Gastroesophageal sphincter (tissue), 3 donors: ENCODE results near the gene EPHB1.

Source experiments
- EP300 ChIP-seq: sonication (generic); formaldehyde crosslinking; IDR thresholded peaks from one replicate; pipeline ENCODE4 v1.6.1; 2017; ENCODE audit warnings: antibody characterized with exemption, mild to moderate bottlenecking
- POLR2A ChIP-seq, 2 donors: fragments of 450-650 bp; IDR thresholded peaks; one replicate each; pipeline ENCODE4 v1.6.1; 2017; ENCODE audit warnings: antibody characterized with exemption in 2 of 2, mild to moderate bottlenecking in 2 of 2, moderate library complexity in 1 of 2
- TF ChIP-seq, protein P1 (sequence below), 4 experiments: fragments of 200-600 bp in 2 of 4; fragments of 450-650 bp in 2 of 4; sonication (generic) in 1 of 4; IDR thresholded peaks; one replicate each; pipeline ENCODE4 v1.5.1; 2017 to 2019; ENCODE audit warnings: antibody characterized with exemption in 4 of 4, mild to moderate bottlenecking in 2 of 4, moderate library complexity in 2 of 4

DNA sequence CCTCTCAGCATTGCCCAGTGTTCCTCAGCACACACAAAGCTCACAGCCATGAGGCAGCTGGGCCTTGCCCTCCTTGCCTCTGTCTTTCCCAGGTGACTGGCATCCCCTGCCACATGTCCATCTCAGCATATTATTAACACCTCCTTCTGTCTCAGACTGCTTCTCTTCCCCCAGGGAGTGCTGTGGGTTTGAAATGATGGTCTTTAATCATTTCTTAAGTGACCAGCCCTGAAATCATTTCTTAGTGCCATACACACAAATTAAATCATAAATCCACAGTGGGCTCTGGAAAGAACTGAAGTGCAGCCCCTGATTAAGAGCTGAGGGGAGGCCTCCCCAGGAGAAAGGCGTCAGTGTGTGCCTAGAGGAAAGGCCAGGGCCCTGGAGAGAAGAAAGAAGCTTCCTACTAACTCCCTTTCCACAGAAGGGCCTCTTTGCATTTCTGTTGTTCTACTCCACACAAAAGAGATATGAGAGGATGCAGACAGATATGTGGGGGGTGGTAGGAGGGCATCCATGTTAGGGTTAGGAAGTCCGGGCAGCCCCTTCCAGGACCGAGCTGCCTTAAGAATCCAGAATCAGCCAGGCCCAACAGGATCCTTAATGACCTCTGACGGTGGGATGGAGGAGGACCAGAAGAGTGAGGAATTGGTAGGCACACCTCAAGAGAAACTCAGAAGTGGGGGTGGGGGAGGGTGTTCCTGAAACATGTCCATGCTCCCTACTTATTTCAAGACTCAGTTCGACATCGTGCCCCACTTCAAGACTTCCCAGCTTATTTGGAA lies 290.8 kb downstream of the EPHB1 start:
- no peak for TF ChIP-seq POLR2A (IDR thresholded peaks at IDR 0.05)
- TF ChIP-seq, protein P1, sequence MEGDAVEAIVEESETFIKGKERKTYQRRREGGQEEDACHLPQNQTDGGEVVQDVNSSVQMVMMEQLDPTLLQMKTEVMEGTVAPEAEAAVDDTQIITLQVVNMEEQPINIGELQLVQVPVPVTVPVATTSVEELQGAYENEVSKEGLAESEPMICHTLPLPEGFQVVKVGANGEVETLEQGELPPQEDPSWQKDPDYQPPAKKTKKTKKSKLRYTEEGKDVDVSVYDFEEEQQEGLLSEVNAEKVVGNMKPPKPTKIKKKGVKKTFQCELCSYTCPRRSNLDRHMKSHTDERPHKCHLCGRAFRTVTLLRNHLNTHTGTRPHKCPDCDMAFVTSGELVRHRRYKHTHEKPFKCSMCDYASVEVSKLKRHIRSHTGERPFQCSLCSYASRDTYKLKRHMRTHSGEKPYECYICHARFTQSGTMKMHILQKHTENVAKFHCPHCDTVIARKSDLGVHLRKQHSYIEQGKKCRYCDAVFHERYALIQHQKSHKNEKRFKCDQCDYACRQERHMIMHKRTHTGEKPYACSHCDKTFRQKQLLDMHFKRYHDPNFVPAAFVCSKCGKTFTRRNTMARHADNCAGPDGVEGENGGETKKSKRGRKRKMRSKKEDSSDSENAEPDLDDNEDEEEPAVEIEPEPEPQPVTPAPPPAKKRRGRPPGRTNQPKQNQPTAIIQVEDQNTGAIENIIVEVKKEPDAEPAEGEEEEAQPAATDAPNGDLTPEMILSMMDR (IDR thresholded peaks at IDR 0.05): no peak
- TF ChIP-seq EP300: no peak
